Measurements from ENCODE around the gene IRF2BP2. TPM values are rescaled to one million over a fixed set of nuclear protein-coding genes. Genes with fewer than 3 reads are reported as not detected.

IRF2BP2 gene
- total and polyA plus RNA-seq, 2 of the 13 experiments (the other 11 are each of a cell fraction or from before 2014, with no cell fraction given) = 140 to 147 TPM

- TF ChIP-seq, protein P1, sequence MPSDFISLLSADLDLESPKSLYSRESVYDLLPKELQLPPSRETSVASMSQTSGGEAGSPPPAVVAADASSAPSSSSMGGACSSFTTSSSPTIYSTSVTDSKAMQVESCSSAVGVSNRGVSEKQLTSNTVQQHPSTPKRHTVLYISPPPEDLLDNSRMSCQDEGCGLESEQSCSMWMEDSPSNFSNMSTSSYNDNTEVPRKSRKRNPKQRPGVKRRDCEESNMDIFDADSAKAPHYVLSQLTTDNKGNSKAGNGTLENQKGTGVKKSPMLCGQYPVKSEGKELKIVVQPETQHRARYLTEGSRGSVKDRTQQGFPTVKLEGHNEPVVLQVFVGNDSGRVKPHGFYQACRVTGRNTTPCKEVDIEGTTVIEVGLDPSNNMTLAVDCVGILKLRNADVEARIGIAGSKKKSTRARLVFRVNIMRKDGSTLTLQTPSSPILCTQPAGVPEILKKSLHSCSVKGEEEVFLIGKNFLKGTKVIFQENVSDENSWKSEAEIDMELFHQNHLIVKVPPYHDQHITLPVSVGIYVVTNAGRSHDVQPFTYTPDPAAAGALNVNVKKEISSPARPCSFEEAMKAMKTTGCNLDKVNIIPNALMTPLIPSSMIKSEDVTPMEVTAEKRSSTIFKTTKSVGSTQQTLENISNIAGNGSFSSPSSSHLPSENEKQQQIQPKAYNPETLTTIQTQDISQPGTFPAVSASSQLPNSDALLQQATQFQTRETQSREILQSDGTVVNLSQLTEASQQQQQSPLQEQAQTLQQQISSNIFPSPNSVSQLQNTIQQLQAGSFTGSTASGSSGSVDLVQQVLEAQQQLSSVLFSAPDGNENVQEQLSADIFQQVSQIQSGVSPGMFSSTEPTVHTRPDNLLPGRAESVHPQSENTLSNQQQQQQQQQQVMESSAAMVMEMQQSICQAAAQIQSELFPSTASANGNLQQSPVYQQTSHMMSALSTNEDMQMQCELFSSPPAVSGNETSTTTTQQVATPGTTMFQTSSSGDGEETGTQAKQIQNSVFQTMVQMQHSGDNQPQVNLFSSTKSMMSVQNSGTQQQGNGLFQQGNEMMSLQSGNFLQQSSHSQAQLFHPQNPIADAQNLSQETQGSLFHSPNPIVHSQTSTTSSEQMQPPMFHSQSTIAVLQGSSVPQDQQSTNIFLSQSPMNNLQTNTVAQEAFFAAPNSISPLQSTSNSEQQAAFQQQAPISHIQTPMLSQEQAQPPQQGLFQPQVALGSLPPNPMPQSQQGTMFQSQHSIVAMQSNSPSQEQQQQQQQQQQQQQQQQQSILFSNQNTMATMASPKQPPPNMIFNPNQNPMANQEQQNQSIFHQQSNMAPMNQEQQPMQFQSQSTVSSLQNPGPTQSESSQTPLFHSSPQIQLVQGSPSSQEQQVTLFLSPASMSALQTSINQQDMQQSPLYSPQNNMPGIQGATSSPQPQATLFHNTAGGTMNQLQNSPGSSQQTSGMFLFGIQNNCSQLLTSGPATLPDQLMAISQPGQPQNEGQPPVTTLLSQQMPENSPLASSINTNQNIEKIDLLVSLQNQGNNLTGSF (CRISPR knock-in tag; IDR thresholded peaks at IDR 0.05) = no peak
- TF ChIP-seq GATA4 (IDR thresholded peaks at IDR 0.05; ENCODE audit: borderline replicate concordance, low read depth) (no peak), NKX3-1 (CRISPR knock-in tag; IDR thresholded peaks at IDR 0.05) (0 out of 2 replicates have a peak, but pooled peaks have one; percentile 42), ZNF496 (CRISPR knock-in tag; IDR thresholded peaks at IDR 0.05; ENCODE audit: insufficient replicate concordance) (no peak), TEAD2 (CRISPR knock-in tag; IDR thresholded peaks at IDR 0.05) (no peak), ZNF430 (CRISPR knock-in tag; IDR thresholded peaks at IDR 0.05) (0 out of 2 replicates have a peak, but pooled peaks have one; percentile 33), ZNF850 (CRISPR knock-in tag; conservative IDR thresholded peaks at IDR 0.05) (0 out of 2 replicates have a peak, but pooled peaks have one; percentile 34), ATF7-NPFF (CRISPR knock-in tag; IDR thresholded peaks at IDR 0.05; ENCODE audit: low read depth) (no peak), CERS6 (CRISPR knock-in tag; IDR thresholded peaks at IDR 0.05) (no peak), MIER2 (CRISPR knock-in tag; IDR thresholded peaks at IDR 0.05) (no peak), ZNF34 (CRISPR knock-in tag; IDR thresholded peaks at IDR 0.05; ENCODE audit: borderline replicate concordance) (no peak), KDM5A (IDR thresholded peaks at IDR 0.05; ENCODE audit: borderline replicate concordance, low read length) (no peak), ZC3H13 (CRISPR knock-in tag; IDR thresholded peaks at IDR 0.05) (peak; percentile 62; the same call in 1 of the 2 replicates), RFXAP (CRISPR knock-in tag; IDR thresholded peaks at IDR 0.05; ENCODE audit: borderline replicate concordance) (no peak), ZNF841 (CRISPR knock-in tag; IDR thresholded peaks at IDR 0.05; ENCODE audit: borderline replicate concordance) (no peak), IKZF4 (CRISPR knock-in tag; IDR thresholded peaks at IDR 0.05; ENCODE audit: borderline replicate concordance, low read depth, not compliant biosample characterization) (peak; percentile 67), PAX8 (CRISPR knock-in tag; IDR thresholded peaks at IDR 0.05; ENCODE audit: borderline replicate concordance) (no peak), ADNP (CRISPR knock-in tag; IDR thresholded peaks at IDR 0.05) (no peak), ZNF20 (CRISPR knock-in tag; IDR thresholded peaks at IDR 0.05) (no peak), ZNF382 (CRISPR knock-in tag; IDR thresholded peaks at IDR 0.05; ENCODE audit: borderline replicate concordance) (no peak), PHF8 (CRISPR knock-in tag; IDR thresholded peaks at IDR 0.05) (peak; percentile 59), ZNF24 (IDR thresholded peaks at IDR 0.05) (no peak), BRD4 (CRISPR knock-in tag; IDR thresholded peaks at IDR 0.05) (0 out of 2 replicates have a peak, but pooled peaks have one; percentile 58), KAT7 (CRISPR knock-in tag; IDR thresholded peaks at IDR 0.05; ENCODE audit: borderline replicate concordance) (no peak)
- TF ChIP-seq, protein P2, sequence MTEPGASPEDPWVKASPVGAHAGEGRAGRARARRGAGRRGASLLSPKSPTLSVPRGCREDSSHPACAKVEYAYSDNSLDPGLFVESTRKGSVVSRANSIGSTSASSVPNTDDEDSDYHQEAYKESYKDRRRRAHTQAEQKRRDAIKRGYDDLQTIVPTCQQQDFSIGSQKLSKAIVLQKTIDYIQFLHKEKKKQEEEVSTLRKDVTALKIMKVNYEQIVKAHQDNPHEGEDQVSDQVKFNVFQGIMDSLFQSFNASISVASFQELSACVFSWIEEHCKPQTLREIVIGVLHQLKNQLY (CRISPR knock-in tag; IDR thresholded peaks at IDR 0.05) = no peak
These were observed 877 bp downstream of the IRF2BP2 start (continued) for GRCh38 chr1:234608911-234609690.

Measured in HepG2 (cell line).